ENCODE data around the gene CFAP61.
"Not testable (repeated sequence)": the region's sequence is repeated elsewhere in the genome, so short reads cannot be mapped to it uniquely, and the experiment has no call there.

The CFAP61 gene

GRCh38 chr20:20317195-20317594, 264.9 kb downstream of the CFAP61 start:
- DNase-seq (ENCODE audit: insufficient read length, low spot score) (no peak), FAIRE-seq (peak; percentile 84)

- DNase-seq (ENCODE audit: insufficient read length, low spot score) (no peak), FAIRE-seq (no peak)
Measured at GRCh38 chr20:20317621-20318364, 265.5 kb downstream of the CFAP61 start.

- no peak for DNase-seq (ENCODE audit: insufficient read length, low spot score)
- FAIRE-seq: no peak
Measured at GRCh38 chr20:20318365-20319161, 266.2 kb downstream of the CFAP61 start.

- DNase-seq (ENCODE audit: insufficient read length, low spot score) (no peak), FAIRE-seq (no peak)
Measured at GRCh38 chr20:20321134-20321533, 268.8 kb downstream of the CFAP61 start.

GRCh38 chr20:20321917-20322316, 269.6 kb downstream of the CFAP61 start:
- FAIRE-seq (no peak), DNase-seq (ENCODE audit: insufficient read length, low spot score) (no peak)

- no peak for FAIRE-seq
- no peak for DNase-seq (ENCODE audit: insufficient read length, low spot score)
Measured at GRCh38 chr20:20322912-20323311, 270.6 kb downstream of the CFAP61 start.

- FAIRE-seq: no peak
- no peak for DNase-seq (ENCODE audit: insufficient read length, low spot score)
Measured at GRCh38 chr20:20327746-20328145, 275.4 kb downstream of the CFAP61 start.

- DNase-seq (ENCODE audit: insufficient read length, low spot score) (no peak), FAIRE-seq (no peak)
Measured at GRCh38 chr20:20329564-20329963, 277.2 kb downstream of the CFAP61 start.

- FAIRE-seq: no peak
- no peak for DNase-seq (ENCODE audit: insufficient read length, low spot score)
Measured at GRCh38 chr20:20331156-20331555, 278.8 kb downstream of the CFAP61 start.

- no peak for FAIRE-seq
Measured at GRCh38 chr20:20331817-20332216, 279.5 kb downstream of the CFAP61 start.

GRCh38 chr20:20333866-20334265, 281.5 kb downstream of the CFAP61 start:
- FAIRE-seq: no peak
- DNase-seq (ENCODE audit: insufficient read length, low spot score): no peak

More at GRCh38 chr20:20331817-20332216, 279.5 kb downstream of the CFAP61 start:
- DNase-seq (ENCODE audit: insufficient read length, low spot score): no peak

- peak; percentile 90 for FAIRE-seq
- DNase-seq (ENCODE audit: insufficient read length, low spot score): peak; percentile 48
Measured at GRCh38 chr20:20334489-20334888, 282.2 kb downstream of the CFAP61 start.

GRCh38 chr20:20338133-20338730, 285.9 kb downstream of the CFAP61 start:
- DNase-seq (ENCODE audit: insufficient read length, low spot score) (no peak), FAIRE-seq (no peak)

GRCh38 chr20:20340443-20340842, 288.1 kb downstream of the CFAP61 start:
- DNase-seq (ENCODE audit: insufficient read length, low spot score) (no peak), FAIRE-seq (no peak)

- FAIRE-seq: no peak
Measured at GRCh38 chr20:20341371-20341770, 289.0 kb downstream of the CFAP61 start.

GRCh38 chr20:20342066-20342465, 289.7 kb downstream of the CFAP61 start:
- FAIRE-seq (no peak), DNase-seq (ENCODE audit: insufficient read length, low spot score) (no peak)

More at GRCh38 chr20:20341371-20341770, 289.0 kb downstream of the CFAP61 start:
- DNase-seq (ENCODE audit: insufficient read length, low spot score): no peak

GRCh38 chr20:20343932-20344331, 291.6 kb downstream of the CFAP61 start:
- no peak for FAIRE-seq
- DNase-seq (ENCODE audit: insufficient read length, low spot score): no peak

- no peak for FAIRE-seq
- no peak for DNase-seq (ENCODE audit: insufficient read length, low spot score)
Measured at GRCh38 chr20:20344476-20344875, 292.1 kb downstream of the CFAP61 start.

GRCh38 chr20:20353576-20353975, 301.2 kb downstream of the CFAP61 start:
- DNase-seq (ENCODE audit: insufficient read length, low spot score) (no peak), FAIRE-seq (no peak)

GRCh38 chr20:20355503-20355902, 303.2 kb downstream of the CFAP61 start:
- not testable (repeated sequence) for FAIRE-seq; DNase-seq (ENCODE audit: insufficient read length, low spot score)

- FAIRE-seq: no peak
Measured at GRCh38 chr20:20358801-20359200, 306.5 kb downstream of the CFAP61 start.

More at GRCh38 chr20:20358801-20359200, 306.5 kb downstream of the CFAP61 start:
- DNase-seq (ENCODE audit: insufficient read length, low spot score): no peak

Data from GM19239 (cell line).